CD4-positive, alpha-beta T cell (primary cell): Measurements from ENCODE around the gene TMEM168. TPM values are rescaled to one million over a fixed set of nuclear protein-coding genes. Genes with fewer than 3 reads are reported as not detected.
"Not testable (repeated sequence)": the region's sequence is repeated elsewhere in the genome, so short reads cannot be mapped to it uniquely, and the experiment has no call there.

Source experiments
- ATAC-seq: fragments of 200-7000 bp; cut with Tn5 transposase; one replicate; pipeline ENCODE4 v1.10.0; 2022; ENCODE audit warnings: mild to moderate bottlenecking; ENCODE audit not compliant: poor library complexity
- CTCF ChIA-PET: fragments of 350-600 bp; sonication (Branson Sonifier 250); formaldehyde crosslinking; loops from one replicate; lab custom pipeline; 2021; ENCODE audit warnings: antibody characterized with exemption, inconsistent platforms; lab: Charles Lee
- POLR2A ChIA-PET: fragments of 350-600 bp; sonication (Branson Sonifier 250); formaldehyde crosslinking; loops from one replicate; lab custom pipeline; 2021; ENCODE audit warnings: antibody characterized with exemption, inconsistent platforms; lab: Charles Lee
- DNase-seq, 14 experiments: peaks; one replicate each; pipeline ENCODE4 v3.0.0-alpha.2; 2013 to 2020; ENCODE audit warnings: mixed read lengths in 2 of 14
- H3K27ac ChIP-seq, 2 donors: one replicate each; pipeline versions ENCODE4 v1.5.1 to v1.7.0; 2013; ENCODE audit warnings: low read length in 2 of 2, low read depth in 1 of 2, mild to moderate bottlenecking in 1 of 2
- H3K27me3 ChIP-seq, 2 experiments: 1 replicate in 1 of 2; 2 replicates in 1 of 2; pipeline versions ENCODE4 v1.6.1 to v1.7.0; 2013; ENCODE audit warnings: low read length in 2 of 2, control low read depth in 1 of 2, mild to moderate bottlenecking in 1 of 2, moderate library complexity in 1 of 2; ENCODE audit not compliant: insufficient read depth in 2 of 2, control insufficient read depth in 1 of 2
- H3K36me3 ChIP-seq: one replicate; pipeline ENCODE4 v1.6.1; 2013; ENCODE audit warnings: low read length, control low read depth; ENCODE audit not compliant: insufficient read depth
- H3K4me1 ChIP-seq: one replicate; pipeline ENCODE4 v1.6.1; 2013; ENCODE audit warnings: low read length, control low read depth; ENCODE audit not compliant: insufficient read depth
- H3K4me3 ChIP-seq: one replicate; pipeline ENCODE4 v1.5.1; 2013; ENCODE audit warnings: mild to moderate bottlenecking, low read length, moderate library complexity
- H3K9me3 ChIP-seq, 2 experiments: 1 replicate in 1 of 2; 2 replicates in 1 of 2; pipeline versions ENCODE4 v1.6.1 to v1.7.0; 2013; ENCODE audit warnings: low read length in 2 of 2, mild to moderate bottlenecking in 2 of 2, control low read depth in 1 of 2, moderate library complexity in 1 of 2; ENCODE audit not compliant: control insufficient read depth in 1 of 2, insufficient read depth in 1 of 2
- H3K27ac Mint-ChIP-seq: one replicate; pipeline ENCODE4 v1.8.0; 2020; ENCODE audit warnings: mixed read lengths
- H3K27me3 Mint-ChIP-seq: one replicate; pipeline ENCODE4 v1.8.0; 2021; ENCODE audit warnings: mixed read lengths
- H3K36me3 Mint-ChIP-seq: one replicate; pipeline ENCODE4 v1.8.0; 2021; ENCODE audit warnings: low read depth, mixed read lengths
- H3K4me1 Mint-ChIP-seq: one replicate; pipeline ENCODE4 v1.8.0; 2021; ENCODE audit warnings: low read depth, mixed read lengths
- H3K4me3 Mint-ChIP-seq: one replicate; pipeline ENCODE4 v1.8.0; 2020; ENCODE audit warnings: mild to moderate bottlenecking, mixed read lengths
- H3K9me3 Mint-ChIP-seq: one replicate; pipeline ENCODE4 v1.8.0; 2020; ENCODE audit warnings: mixed read lengths
- CTCF ChIP-seq: fragments of 200-600 bp; IDR thresholded peaks from one replicate; pipeline ENCODE4 v1.8.0; 2022; ENCODE audit warnings: antibody characterized with exemption, mild to moderate bottlenecking
- intact Hi-C, 2 experiments: fragments of 100-400 bp; cut with DNase I in 1 of 2; cut with micrococcal nuclease in 1 of 2; formaldehyde crosslinking; loops; one replicate each; pipeline versions ENCODE4 v1.15.1 to v1.9.0; 2023 to 2025; cut with DNase I, micrococcal nuclease
- total RNA-seq, 174 experiments: library from RNA in 2 of 174; stranded (reverse) in 2 of 174; gene quantifications; one replicate each; pipeline ENCODE4 v1.2.3 and lab custom pipeline; 2021 to 2026

Gene TMEM168
- total RNA-seq, 2 experiments from 2014 or later = 11.5 to 11.9 TPM

- Histone ChIP-seq H3K9me3 (no peaks in the 10 kb centered on the region), H3K36me3 (no peaks in the 10 kb centered on the region), H3K27ac (no peak overlapping the region), H3K4me3 (no peak overlapping the region), H3K27me3 (no peaks in the 10 kb centered on the region), H3K4me1 (no peaks in the 10 kb centered on the region)
- ChIA-PET POLR2A (no interaction called here), CTCF (no interaction called here)
- intact Hi-C loops = no loop called here
- no peak for TF ChIP-seq CTCF
- H3K27me3 Mint-ChIP-seq = no peaks in the 10 kb centered on the region
- no peak overlapping the region for H3K4me3 Mint-ChIP-seq
- H3K27ac Mint-ChIP-seq = no peak overlapping the region
- DNase-seq (no peak), ATAC-seq (no peak)
- H3K36me3 Mint-ChIP-seq = no peaks in the 10 kb centered on the region
- no peaks in the 10 kb centered on the region for H3K4me1 Mint-ChIP-seq
- H3K9me3 Mint-ChIP-seq = no peaks in the 10 kb centered on the region
These were observed 10.3 kb upstream of the TMEM168 start for GRCh38 chr7:112800486-112800885.

GRCh38 chr7:112799448-112800120, 9.4 kb upstream of the TMEM168 start:
- no peaks in the 10 kb centered on the region for H3K9me3 Mint-ChIP-seq
- H3K9me3 ChIP-seq = no peaks in the 10 kb centered on the region
- DNase-seq (no peak), ATAC-seq (no peak)
- no peaks in the 10 kb centered on the region for H3K4me1 Mint-ChIP-seq
- no peak overlapping the region for H3K4me3 ChIP-seq
- H3K27me3 Mint-ChIP-seq = no peaks in the 10 kb centered on the region
- ChIA-PET POLR2A (interaction anchor here (0.6 to 1.4 kb wide), 5 partner anchors 8 to 140 kb away, joined by 3 to 6 read pairs (median 3); partner anchors contain the start of gene TMEM168), CTCF (no interaction called here)
- no peaks in the 10 kb centered on the region for H3K36me3 ChIP-seq
- TF ChIP-seq CTCF = no peak
- no peaks in the 10 kb centered on the region for H3K4me1 ChIP-seq
- no peaks in the 10 kb centered on the region for H3K36me3 Mint-ChIP-seq
- no peak overlapping the region for H3K4me3 Mint-ChIP-seq
- intact Hi-C loops = loop anchor here in 1 of 2 experiments (5.0 to 10.0 kb wide), 2 partner anchors 318 to 345 kb away; partner anchors contain the start of genes IFRD1 and SMIM30
- no peak overlapping the region for H3K27ac ChIP-seq
- no peaks in the 10 kb centered on the region for H3K27me3 ChIP-seq
- no peak overlapping the region for H3K27ac Mint-ChIP-seq

GRCh38 chr7:112798274-112799159, 8.3 kb upstream of the TMEM168 start:
- no peaks in the 10 kb centered on the region for H3K27me3 ChIP-seq
- Mint-ChIP-seq H3K4me3 (no peak overlapping the region), H3K27ac (no peak overlapping the region), H3K4me1 (no peaks in the 10 kb centered on the region), H3K27me3 (no peaks in the 10 kb centered on the region), H3K36me3 (no peaks in the 10 kb centered on the region), H3K9me3 (no peaks in the 10 kb centered on the region)
- H3K9me3 ChIP-seq = no peaks in the 10 kb centered on the region
- DNase-seq (no peak), ATAC-seq (peak; percentile 38)
- TF ChIP-seq CTCF = no peak
- POLR2A ChIA-PET = interaction anchor here (0.6 to 1.4 kb wide), 4 partner anchors 8 to 348 kb away, joined by 3 to 6 read pairs (median 3); partner anchors contain the start of genes IFRD1 and TMEM168
- CTCF ChIA-PET = interaction anchor here (1.6 kb wide), 1 partner anchor 10 kb away, joined by 5 read pairs; no protein-coding TSS in a partner anchor
- no peaks in the 10 kb centered on the region for H3K4me1 ChIP-seq
- no peak overlapping the region for H3K27ac ChIP-seq
- intact Hi-C loops = loop anchor here in 1 of 2 experiments (5.0 to 10.0 kb wide), 2 partner anchors 319 to 344 kb away; partner anchors contain the start of genes IFRD1 and SMIM30
- H3K36me3 ChIP-seq = no peaks in the 10 kb centered on the region
- no peak overlapping the region for H3K4me3 ChIP-seq

GRCh38 chr7:112796552-112796951, 6.4 kb upstream of the TMEM168 start:
- H3K27ac Mint-ChIP-seq, H3K4me3 ChIP-seq, H3K27me3 Mint-ChIP-seq, DNase-seq, H3K4me1 ChIP-seq, H3K27ac ChIP-seq, H3K36me3 ChIP-seq, H3K27me3 ChIP-seq, H3K4me3 Mint-ChIP-seq, H3K36me3 Mint-ChIP-seq, ATAC-seq, H3K9me3 ChIP-seq, POLR2A ChIA-PET, CTCF ChIA-PET, H3K4me1 Mint-ChIP-seq, H3K9me3 Mint-ChIP-seq: not testable (repeated sequence)
- intact Hi-C loops = loop anchor here in 1 of 2 experiments (5.0 to 10.0 kb wide), 2 partner anchors 321 to 342 kb away; partner anchors contain the start of genes IFRD1 and SMIM30
